GM12878 (cell line): ENCODE measurements around the gene USP21. TPM values are rescaled to one million over a fixed set of nuclear protein-coding genes. Genes with fewer than 3 reads are reported as not detected.

ENCODE experiments used
- BCL11A ChIP-seq: IDR thresholded peaks from 2 replicates; pipeline ENCODE4 v1.6.1; 2011; ENCODE audit warnings: low read depth, low read length
- BMI1 ChIP-seq: fragments of 450-650 bp; IDR thresholded peaks from 2 replicates; pipeline ENCODE4 v1.6.1; 2016; ENCODE audit warnings: mild to moderate bottlenecking, moderate library complexity, borderline replicate concordance
- CHD1 ChIP-seq: IDR thresholded peaks from 2 replicates; pipeline ENCODE4 v1.6.1; 2012; ENCODE audit warnings: low read depth, low read length, improper control_type of control experiment
- CREB1 ChIP-seq: IDR thresholded peaks from 2 replicates; pipeline ENCODE4 v1.6.1; 2012; ENCODE audit warnings: low read depth, mild to moderate bottlenecking, inconsistent platforms
- EGR1 ChIP-seq, 2 experiments: IDR thresholded peaks; 1 replicate in 1 of 2; 2 replicates in 1 of 2; pipeline ENCODE4 v1.6.1; 2011 to 2012; ENCODE audit warnings: low read depth in 2 of 2, low read length in 2 of 2, borderline replicate concordance in 1 of 2, mild to moderate bottlenecking in 1 of 2, moderate library complexity in 1 of 2
- EZH2 ChIP-seq: IDR thresholded peaks from 2 replicates; pipeline ENCODE4 v1.6.1; 2012; ENCODE audit warnings: low read depth, mild to moderate bottlenecking, control low read depth, inconsistent platforms, low read length, borderline replicate concordance; ENCODE audit not compliant: control insufficient read depth
- GATAD2B ChIP-seq: fragments of 450-650 bp; conservative IDR thresholded peaks from 2 replicates; pipeline ENCODE4 v1.6.1; 2017; ENCODE audit warnings: low read depth, mild to moderate bottlenecking, moderate library complexity
- JUNB ChIP-seq: IDR thresholded peaks from 2 replicates; pipeline ENCODE4 v1.6.1; 2016; ENCODE audit warnings: antibody characterized with exemption, mild to moderate bottlenecking
- KAT2A ChIP-seq: conservative IDR thresholded peaks from 2 replicates; pipeline ENCODE4 v1.6.1; 2011; ENCODE audit warnings: low read depth, low read length; ENCODE audit not compliant: control insufficient read depth
- NFXL1 ChIP-seq: fragments of 450-650 bp; IDR thresholded peaks from 2 replicates; pipeline ENCODE4 v1.6.1; 2017; ENCODE audit warnings: antibody characterized with exemption, mild to moderate bottlenecking, borderline replicate concordance
- NR2C2 ChIP-seq: IDR thresholded peaks from 2 replicates; pipeline ENCODE4 v1.6.1; 2011; ENCODE audit warnings: borderline replicate concordance, low read depth; ENCODE audit not compliant: control insufficient read depth, insufficient read length
- NR2F1 ChIP-seq: fragments of 450-650 bp; conservative IDR thresholded peaks from 2 replicates; pipeline ENCODE4 v1.6.1; 2017; ENCODE audit warnings: mild to moderate bottlenecking
- RUNX3 ChIP-seq: IDR thresholded peaks from 2 replicates; pipeline ENCODE4 v1.6.1; 2012; ENCODE audit warnings: low read length, inconsistent platforms
- SIN3A ChIP-seq: IDR thresholded peaks from 2 replicates; pipeline ENCODE4 v1.6.1; 2012; ENCODE audit warnings: low read depth, low read length, improper control_type of control experiment
- SIX5 ChIP-seq: IDR thresholded peaks from 2 replicates; pipeline ENCODE4 v1.6.1; 2011; ENCODE audit warnings: mild to moderate bottlenecking, low read depth, low read length, moderate library complexity; ENCODE audit not compliant: severe bottlenecking
- STAT3 ChIP-seq: IDR thresholded peaks from 2 replicates; pipeline ENCODE4 v1.6.1; 2011; ENCODE audit warnings: low read depth, low read length, improper control_type of control experiment
- TCF3 ChIP-seq: IDR thresholded peaks from 2 replicates; pipeline ENCODE4 v1.6.1; 2012; ENCODE audit warnings: low read depth, mild to moderate bottlenecking, low read length, borderline replicate concordance; ENCODE audit not compliant: insufficient read depth
- YBX1 ChIP-seq: fragments of 450-650 bp; IDR thresholded peaks from 2 replicates; pipeline ENCODE4 v1.6.1; 2016; ENCODE audit warnings: antibody characterized with exemption
- ZNF24 ChIP-seq: fragments of 450-650 bp; IDR thresholded peaks from 2 replicates; pipeline ENCODE4 v1.6.1; 2017; ENCODE audit warnings: antibody characterized with exemption, mild to moderate bottlenecking
- ZNF384 ChIP-seq: IDR thresholded peaks from 2 replicates; pipeline ENCODE4 v1.6.1; 2012; ENCODE audit warnings: low read depth, mild to moderate bottlenecking, low read length, improper control_type of control experiment, borderline replicate concordance
- ZSCAN29 ChIP-seq: fragments of 450-650 bp; IDR thresholded peaks from 2 replicates; pipeline ENCODE4 v1.6.1; 2017; ENCODE audit warnings: mild to moderate bottlenecking, moderate library complexity
- polyA plus RNA-seq, 11 experiments: library from polyadenylated mRNA; depleted of rRNA in 4 of 11; unstranded in 6 of 11; stranded (reverse) in 5 of 11; fragments of >200 nt; fragmentation: Nextera tagmentation in 4 of 11; fragmentation: Illumina TruSeq in 1 of 11; extraction: Ambion mirVana in 4 of 11; extraction: Trizol in 1 of 11; gene quantifications; 1 replicate in 1 of 11; 2 replicates in 10 of 11; pipeline versions ENCODE4 v1.2.1 to v1.2.3, GENCODE V29; 2011 to 2016; ENCODE audit warnings: inconsistent platforms in 2 of 11, missing spikeins in 2 of 11, low read depth in 1 of 11
- total RNA-seq, 4 experiments: library from RNA; depleted of rRNA in 3 of 4; stranded (reverse); fragments of >200 nt in 3 of 4; fragmentation: Illumina TruSeq in 1 of 4; extraction: Trizol in 1 of 4; gene quantifications; 2 replicates each; pipeline versions ENCODE4 v1.2.1 to v1.2.3, GENCODE V29; 2013 to 2021
- TF ChIP-seq, protein P1 (sequence below): fragments of 450-650 bp; IDR thresholded peaks from 2 replicates; pipeline ENCODE4 v1.6.1; 2016; ENCODE audit warnings: mild to moderate bottlenecking, moderate library complexity, borderline replicate concordance
- TF ChIP-seq, protein P2 (sequence below): fragments of 450-650 bp; formaldehyde crosslinking; IDR thresholded peaks from 2 replicates; pipeline ENCODE4 v1.5.0; 2022; ENCODE audit warnings: mild to moderate bottlenecking, missing genetic modification characterization

USP21 gene
- total and polyA plus RNA-seq, 10 of the 15 experiments (the other 5 are each of a cell fraction or from before 2014, with no cell fraction given): 3.2 to 28.6 (median 16.6) TPM

DNA sequence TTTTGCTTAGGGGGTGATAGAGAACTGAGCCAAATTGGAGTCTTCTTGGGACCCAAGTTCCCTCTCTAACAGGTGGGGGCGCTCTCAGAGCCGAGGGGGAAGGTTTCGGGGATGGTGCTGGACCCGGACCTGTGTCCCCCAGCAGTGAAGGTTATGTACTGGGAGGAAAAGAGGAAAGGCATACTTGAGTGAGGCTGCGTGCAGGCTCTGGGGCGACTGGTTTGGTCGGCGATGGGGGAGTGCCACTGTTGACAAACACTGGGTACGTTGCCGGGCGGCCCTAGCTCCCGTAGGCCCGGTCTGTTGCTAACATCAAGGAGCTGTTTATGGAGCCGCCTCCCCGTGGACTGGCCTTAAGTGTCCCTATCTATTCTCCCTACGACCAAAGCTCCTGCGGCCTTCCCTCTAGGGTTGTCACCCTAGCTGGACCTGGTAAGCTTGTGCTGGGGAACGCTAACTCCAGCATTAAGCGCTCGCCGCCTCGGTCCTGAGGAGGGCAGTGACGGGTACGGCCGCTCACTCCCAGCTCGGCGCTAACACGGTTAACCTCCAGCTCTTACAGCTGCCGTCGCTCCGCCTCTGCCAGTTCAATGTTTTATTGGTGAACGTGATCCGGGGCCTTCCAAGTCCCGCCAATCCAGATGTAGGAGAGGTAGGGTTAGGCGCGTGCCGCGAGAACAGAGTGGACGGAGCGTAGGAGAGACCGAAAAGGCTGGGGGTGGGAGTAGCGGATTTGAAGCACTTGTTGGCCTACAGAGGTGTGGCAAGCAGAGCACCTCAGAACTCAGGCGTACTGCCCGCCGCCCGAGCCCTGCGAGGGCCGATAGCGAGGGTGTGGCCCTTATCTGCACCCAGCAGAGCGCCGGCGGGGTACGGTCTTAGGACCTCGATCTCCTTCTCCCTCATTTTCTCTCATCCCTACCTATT lies 6.7 kb downstream of the USP21 start, which contains the start of gene PPOX (continued):
- TF ChIP-seq ZSCAN29 (no peak), TCF3 (peak; percentile 62; the same call in 1 of the 2 replicates), NFXL1 (no peak), ZNF384 (no peak), BCL11A (no peak), SIX5 (peak; percentile 33), NR2C2 (no peak), EZH2 (no peak), KAT2A (no peak), NR2F1 (no peak; the same call in 1 of the 2 replicates), BMI1 (no peak), STAT3 (no peak), CREB1 (peak; percentile 73), ZNF24 (no peak), SIN3A (peak; percentile 80), GATAD2B (peak; percentile 64; the same call in 1 of the 2 replicates), RUNX3 (peak; percentile 43; the same call in 1 of the 2 replicates), YBX1 (no peak), CHD1 (0 out of 2 replicates have a peak, but pooled peaks have one; percentile 39), EGR1 (IDR thresholded peaks at IDR 0.05; ENCODE audit: borderline replicate concordance in 1 of 2, low read depth in 2 of 2, low read length in 2 of 2) (peak in 1 of 2 experiments; percentile 21; a peak in 1 of 3 replicates), JUNB (no peak)
- TF ChIP-seq, protein P1, sequence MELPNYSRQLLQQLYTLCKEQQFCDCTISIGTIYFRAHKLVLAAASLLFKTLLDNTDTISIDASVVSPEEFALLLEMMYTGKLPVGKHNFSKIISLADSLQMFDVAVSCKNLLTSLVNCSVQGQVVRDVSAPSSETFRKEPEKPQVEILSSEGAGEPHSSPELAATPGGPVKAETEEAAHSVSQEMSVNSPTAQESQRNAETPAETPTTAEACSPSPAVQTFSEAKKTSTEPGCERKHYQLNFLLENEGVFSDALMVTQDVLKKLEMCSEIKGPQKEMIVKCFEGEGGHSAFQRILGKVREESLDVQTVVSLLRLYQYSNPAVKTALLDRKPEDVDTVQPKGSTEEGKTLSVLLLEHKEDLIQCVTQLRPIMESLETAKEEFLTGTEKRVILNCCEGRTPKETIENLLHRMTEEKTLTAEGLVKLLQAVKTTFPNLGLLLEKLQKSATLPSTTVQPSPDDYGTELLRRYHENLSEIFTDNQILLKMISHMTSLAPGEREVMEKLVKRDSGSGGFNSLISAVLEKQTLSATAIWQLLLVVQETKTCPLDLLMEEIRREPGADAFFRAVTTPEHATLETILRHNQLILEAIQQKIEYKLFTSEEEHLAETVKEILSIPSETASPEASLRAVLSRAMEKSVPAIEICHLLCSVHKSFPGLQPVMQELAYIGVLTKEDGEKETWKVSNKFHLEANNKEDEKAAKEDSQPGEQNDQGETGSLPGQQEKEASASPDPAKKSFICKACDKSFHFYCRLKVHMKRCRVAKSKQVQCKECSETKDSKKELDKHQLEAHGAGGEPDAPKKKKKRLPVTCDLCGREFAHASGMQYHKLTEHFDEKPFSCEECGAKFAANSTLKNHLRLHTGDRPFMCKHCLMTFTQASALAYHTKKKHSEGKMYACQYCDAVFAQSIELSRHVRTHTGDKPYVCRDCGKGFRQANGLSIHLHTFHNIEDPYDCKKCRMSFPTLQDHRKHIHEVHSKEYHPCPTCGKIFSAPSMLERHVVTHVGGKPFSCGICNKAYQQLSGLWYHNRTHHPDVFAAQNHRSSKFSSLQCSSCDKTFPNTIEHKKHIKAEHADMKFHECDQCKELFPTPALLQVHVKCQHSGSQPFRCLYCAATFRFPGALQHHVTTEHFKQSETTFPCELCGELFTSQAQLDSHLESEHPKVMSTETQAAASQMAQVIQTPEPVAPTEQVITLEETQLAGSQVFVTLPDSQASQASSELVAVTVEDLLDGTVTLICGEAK: no peak; the same call in 1 of the 2 replicates
- TF ChIP-seq, protein P2, sequence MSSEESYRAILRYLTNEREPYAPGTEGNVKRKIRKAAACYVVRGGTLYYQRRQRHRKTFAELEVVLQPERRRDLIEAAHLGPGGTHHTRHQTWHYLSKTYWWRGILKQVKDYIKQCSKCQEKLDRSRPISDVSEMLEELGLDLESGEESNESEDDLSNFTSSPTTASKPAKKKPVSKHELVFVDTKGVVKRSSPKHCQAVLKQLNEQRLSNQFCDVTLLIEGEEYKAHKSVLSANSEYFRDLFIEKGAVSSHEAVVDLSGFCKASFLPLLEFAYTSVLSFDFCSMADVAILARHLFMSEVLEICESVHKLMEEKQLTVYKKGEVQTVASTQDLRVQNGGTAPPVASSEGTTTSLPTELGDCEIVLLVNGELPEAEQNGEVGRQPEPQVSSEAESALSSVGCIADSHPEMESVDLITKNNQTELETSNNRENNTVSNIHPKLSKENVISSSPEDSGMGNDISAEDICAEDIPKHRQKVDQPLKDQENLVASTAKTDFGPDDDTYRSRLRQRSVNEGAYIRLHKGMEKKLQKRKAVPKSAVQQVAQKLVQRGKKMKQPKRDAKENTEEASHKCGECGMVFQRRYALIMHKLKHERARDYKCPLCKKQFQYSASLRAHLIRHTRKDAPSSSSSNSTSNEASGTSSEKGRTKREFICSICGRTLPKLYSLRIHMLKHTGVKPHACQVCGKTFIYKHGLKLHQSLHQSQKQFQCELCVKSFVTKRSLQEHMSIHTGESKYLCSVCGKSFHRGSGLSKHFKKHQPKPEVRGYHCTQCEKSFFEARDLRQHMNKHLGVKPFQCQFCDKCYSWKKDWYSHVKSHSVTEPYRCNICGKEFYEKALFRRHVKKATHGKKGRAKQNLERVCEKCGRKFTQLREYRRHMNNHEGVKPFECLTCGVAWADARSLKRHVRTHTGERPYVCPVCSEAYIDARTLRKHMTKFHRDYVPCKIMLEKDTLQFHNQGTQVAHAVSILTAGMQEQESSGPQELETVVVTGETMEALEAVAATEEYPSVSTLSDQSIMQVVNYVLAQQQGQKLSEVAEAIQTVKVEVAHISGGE (CRISPR knock-in tag): no peak
